ENCODE results near the gene REPS1. TPM values are rescaled to one million over a fixed set of nuclear protein-coding genes. Genes with fewer than 3 reads are reported as not detected.

REPS1 gene
- total RNA-seq, 4 donors from 2014 or later, result 44.5 to 187 (median 70.4) TPM

GRCh38 chr6:138977242-138977641, 10.8 kb downstream of the REPS1 start:
- H3K4me3 ChIP-seq, result no peak overlapping the region
- DNase-seq (ENCODE audit: low spot score in 2 of 2), result no peak
- H3K36me3 ChIP-seq, result no peaks in the 10 kb centered on the region
- 98% methylated on average over 2 of the region's 2 CpGs for WGBS
- no peaks in the 10 kb centered on the region for H3K9me3 ChIP-seq
- peaks cover 57% of the 10 kb centered on the region for H3K4me1 ChIP-seq
- H3K27ac ChIP-seq, result no peak overlapping the region
- no peaks in the 10 kb centered on the region for H3K27me3 ChIP-seq
- TF ChIP-seq POLR2A (IDR thresholded peaks at IDR 0.05), result no peak
- no peak for TF ChIP-seq EP300 (IDR thresholded peaks at IDR 0.05)
- no peak for TF ChIP-seq CTCF (IDR thresholded peaks at IDR 0.05)
- no peak for TF ChIP-seq POLR2AphosphoS5 (IDR thresholded peaks at IDR 0.05)

GRCh38 chr6:138975815-138976214, 12.2 kb downstream of the REPS1 start:
- no peak overlapping the region for H3K4me3 ChIP-seq
- H3K27me3 ChIP-seq, result no peaks in the 10 kb centered on the region
- H3K9me3 ChIP-seq, result no peaks in the 10 kb centered on the region
- peaks cover 58% of the 10 kb centered on the region for H3K4me1 ChIP-seq
- WGBS, result 72% methylated on average over 4 of the region's 4 CpGs
- no peaks in the 10 kb centered on the region for H3K36me3 ChIP-seq
- TF ChIP-seq EP300 (IDR thresholded peaks at IDR 0.05) (no peak), POLR2AphosphoS5 (IDR thresholded peaks at IDR 0.05) (no peak), CTCF (IDR thresholded peaks at IDR 0.05) (no peak), POLR2A (IDR thresholded peaks at IDR 0.05) (no peak)
- H3K27ac ChIP-seq, result no peak overlapping the region
- no peak for DNase-seq (ENCODE audit: low spot score in 2 of 2)

- WGBS, result 19% methylated on average over 2 of the region's 2 CpGs
- H3K4me1 ChIP-seq, result peaks cover 52% of the 10 kb centered on the region
- H3K4me3 ChIP-seq, result no peak overlapping the region
- no peaks in the 10 kb centered on the region for H3K36me3 ChIP-seq
- H3K27me3 ChIP-seq, result no peaks in the 10 kb centered on the region
- H3K9me3 ChIP-seq, result no peaks in the 10 kb centered on the region
- TF ChIP-seq CTCF (IDR thresholded peaks at IDR 0.05) (no peak), POLR2AphosphoS5 (IDR thresholded peaks at IDR 0.05) (no peak), EP300 (IDR thresholded peaks at IDR 0.05) (no peak), POLR2A (IDR thresholded peaks at IDR 0.05) (no peak)
- no peak overlapping the region for H3K27ac ChIP-seq
- DNase-seq (ENCODE audit: low spot score in 2 of 2), result no peak
Observed at GRCh38 chr6:138973466-138974153, 14.4 kb downstream of the REPS1 start.

- Histone ChIP-seq H3K27ac (peak overlapping the region; percentile 52), H3K4me1 (peaks cover 57% of the 10 kb centered on the region), H3K36me3 (no peaks in the 10 kb centered on the region), H3K27me3 (no peaks in the 10 kb centered on the region), H3K4me3 (no peak overlapping the region), H3K9me3 (no peaks in the 10 kb centered on the region)
- TF ChIP-seq POLR2A (IDR thresholded peaks at IDR 0.05), result no peak
- TF ChIP-seq CTCF (IDR thresholded peaks at IDR 0.05), result no peak
- no peak for TF ChIP-seq POLR2AphosphoS5 (IDR thresholded peaks at IDR 0.05)
- no peak for TF ChIP-seq EP300 (IDR thresholded peaks at IDR 0.05)
- DNase-seq (ENCODE audit: low spot score in 2 of 2), result no peak
- WGBS, result 81% methylated on average over 3 of the region's 3 CpGs
Observed at GRCh38 chr6:138972226-138972665, 15.8 kb downstream of the REPS1 start.

GRCh38 chr6:138971601-138972000, 16.5 kb downstream of the REPS1 start:
- WGBS, result 78% methylated on average over 3 of the region's 3 CpGs
- H3K4me3 ChIP-seq, result no peak overlapping the region
- no peaks in the 10 kb centered on the region for H3K36me3 ChIP-seq
- H3K4me1 ChIP-seq, result peaks cover 57% of the 10 kb centered on the region
- no peaks in the 10 kb centered on the region for H3K9me3 ChIP-seq
- no peak for TF ChIP-seq EP300 (IDR thresholded peaks at IDR 0.05)
- no peak for TF ChIP-seq POLR2AphosphoS5 (IDR thresholded peaks at IDR 0.05)
- TF ChIP-seq CTCF (IDR thresholded peaks at IDR 0.05), result no peak
- TF ChIP-seq POLR2A (IDR thresholded peaks at IDR 0.05), result no peak
- H3K27me3 ChIP-seq, result no peaks in the 10 kb centered on the region
- DNase-seq (ENCODE audit: low spot score in 2 of 2), result no peak
- peak overlapping the region; percentile 52 for H3K27ac ChIP-seq
